Caki2 (cell line): ENCODE data around the gene ADAM10. TPM values are rescaled to one million over a fixed set of nuclear protein-coding genes. Genes with fewer than 3 reads are reported as not detected.
A peak's percentile ranks its signal among the peaks of the same experiment; 100 is the strongest.

ENCODE experiments used
- DNase-seq: peaks from one replicate; pipeline ENCODE4 v3.0.0-alpha.2; 2015; ENCODE audit warnings: low read depth
- in situ Hi-C: cut with HindIII; loops from 2 replicates; pipeline ENCODE4 v1.10.0; 2016; ENCODE audit warnings: low sequenced_read_pairs, low pct_unique_long_range_greater_than_20kb, mixed read lengths
- total RNA-seq: library from RNA; depleted of rRNA; stranded (reverse); fragments of >200 nt; shearing (Covaris generic); gene quantifications from 2 replicates; pipeline ENCODE4 v1.2.3, GENCODE V29; 2014; ENCODE audit warnings: low replicate concordance

ADAM10 gene
- total RNA-seq, 1 experiment from 2014 or later, result 180 TPM

DNA sequence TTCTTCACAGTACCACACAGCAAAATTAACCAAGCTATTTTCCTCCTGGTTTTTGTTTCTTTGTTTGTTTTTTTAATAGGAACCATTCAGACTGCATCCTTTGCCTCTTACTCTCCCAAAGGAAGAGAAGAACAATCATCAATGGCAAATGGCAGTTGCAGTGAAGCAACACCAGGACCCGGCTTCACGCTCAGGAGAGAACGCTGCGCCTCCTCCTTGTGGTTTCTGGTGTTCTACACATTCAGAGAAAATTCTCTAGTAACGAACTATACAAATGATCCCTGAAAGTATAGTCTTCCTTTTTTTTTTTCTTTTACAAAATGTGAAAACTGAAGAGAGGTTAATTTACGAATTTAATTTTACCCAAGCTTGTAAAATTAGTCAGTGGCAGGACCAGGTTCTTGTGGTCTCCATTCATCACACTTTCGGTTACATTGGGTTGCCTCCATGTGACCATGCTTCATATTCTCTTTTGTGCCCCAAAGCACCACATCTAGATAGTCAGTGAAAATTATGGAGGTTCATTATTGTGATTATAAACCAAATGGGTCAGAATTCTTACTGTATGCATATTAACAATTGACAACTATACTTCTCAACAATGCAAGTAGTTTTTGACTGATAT, 11.0 kb upstream of the ADAM10 start:
- in situ Hi-C loops, result no loop called here
- DNase-seq, result no peak

DNA sequence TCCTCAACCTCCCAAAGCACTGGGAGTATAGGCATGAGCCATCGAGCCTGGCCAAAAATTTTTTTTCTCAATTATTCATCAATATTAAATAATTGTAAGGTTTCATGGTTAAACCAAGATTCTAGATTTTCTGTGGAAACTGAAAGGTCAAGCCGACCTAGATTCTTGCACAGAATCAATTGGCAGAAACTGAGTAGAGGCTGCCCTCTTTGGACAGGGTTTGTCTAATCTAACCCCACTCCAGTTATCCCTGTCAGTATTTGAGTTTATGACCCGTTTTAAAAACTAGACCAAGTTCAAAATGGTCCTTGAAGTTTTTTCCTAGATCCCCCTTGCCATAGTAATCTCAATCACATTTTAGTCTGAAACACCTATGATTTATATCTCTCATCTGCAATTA, 8.6 kb upstream of the ADAM10 start:
- in situ Hi-C loops, result no loop called here

DNA sequence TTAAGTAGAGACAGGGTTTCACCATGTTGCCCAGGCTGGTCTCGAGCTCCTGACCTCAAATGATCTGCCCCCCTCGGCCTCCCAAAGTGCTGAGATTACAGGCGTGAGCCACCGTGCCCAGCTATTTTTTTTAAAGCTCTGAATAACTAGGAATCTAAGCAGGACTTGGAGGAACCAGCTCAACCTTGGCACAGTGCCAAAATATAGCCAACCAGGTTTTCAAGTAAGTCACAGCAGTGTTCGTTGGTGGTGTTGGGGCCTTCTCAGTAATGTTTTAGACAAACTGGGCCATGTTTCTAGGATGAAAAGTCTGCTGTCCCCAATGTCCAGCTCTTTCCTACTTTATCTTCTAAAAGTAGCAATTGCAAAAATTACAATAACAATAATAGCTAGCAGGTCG, 6.4 kb upstream of the ADAM10 start:
- in situ Hi-C loops, result no loop called here
- no peak for DNase-seq

More for the DNA sequence above, 8.6 kb upstream of the ADAM10 start:
- no peak for DNase-seq

DNA sequence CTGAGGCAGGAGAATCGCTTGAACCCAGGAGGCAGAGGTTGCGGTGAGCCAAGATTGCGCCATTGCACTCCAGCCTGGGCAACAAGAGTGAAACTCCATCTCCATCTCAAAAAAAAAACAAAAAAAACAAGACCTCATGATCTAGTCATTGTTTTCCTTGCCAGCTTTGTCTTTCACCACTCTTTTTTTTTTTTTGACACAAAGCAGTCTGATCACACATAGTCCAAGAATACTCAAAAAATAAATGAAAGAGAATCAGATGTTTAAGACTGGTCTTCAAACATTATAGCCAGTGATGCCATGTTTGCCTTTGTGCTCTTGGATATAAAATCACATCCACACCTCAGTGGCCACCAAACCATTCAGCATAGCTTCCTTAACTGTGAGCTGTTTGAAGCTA, 5.8 kb upstream of the ADAM10 start:
- in situ Hi-C loops, result no loop called here
- no peak for DNase-seq

DNA sequence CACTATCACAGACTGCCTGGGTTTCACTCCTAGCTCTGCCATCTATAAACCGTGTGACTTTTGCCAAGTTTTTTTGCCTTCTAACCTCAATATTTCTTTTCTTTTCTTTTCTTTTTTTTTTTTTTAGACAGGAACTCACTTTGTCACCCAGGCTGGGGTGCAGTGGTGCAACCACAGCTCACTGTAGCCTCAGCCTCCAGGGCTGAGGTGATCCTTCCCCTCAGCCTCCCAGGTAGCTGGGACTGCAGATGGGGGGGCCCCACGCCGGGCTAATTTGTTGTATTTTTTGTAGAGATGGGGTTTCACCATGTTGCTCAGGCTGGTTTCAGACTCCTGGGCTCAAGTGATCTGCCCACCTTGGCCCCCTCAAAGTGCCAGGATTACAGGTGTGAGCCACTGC, 3.2 kb upstream of the ADAM10 start:
- DNase-seq, result no peak
- in situ Hi-C loops, result no loop called here

DNA sequence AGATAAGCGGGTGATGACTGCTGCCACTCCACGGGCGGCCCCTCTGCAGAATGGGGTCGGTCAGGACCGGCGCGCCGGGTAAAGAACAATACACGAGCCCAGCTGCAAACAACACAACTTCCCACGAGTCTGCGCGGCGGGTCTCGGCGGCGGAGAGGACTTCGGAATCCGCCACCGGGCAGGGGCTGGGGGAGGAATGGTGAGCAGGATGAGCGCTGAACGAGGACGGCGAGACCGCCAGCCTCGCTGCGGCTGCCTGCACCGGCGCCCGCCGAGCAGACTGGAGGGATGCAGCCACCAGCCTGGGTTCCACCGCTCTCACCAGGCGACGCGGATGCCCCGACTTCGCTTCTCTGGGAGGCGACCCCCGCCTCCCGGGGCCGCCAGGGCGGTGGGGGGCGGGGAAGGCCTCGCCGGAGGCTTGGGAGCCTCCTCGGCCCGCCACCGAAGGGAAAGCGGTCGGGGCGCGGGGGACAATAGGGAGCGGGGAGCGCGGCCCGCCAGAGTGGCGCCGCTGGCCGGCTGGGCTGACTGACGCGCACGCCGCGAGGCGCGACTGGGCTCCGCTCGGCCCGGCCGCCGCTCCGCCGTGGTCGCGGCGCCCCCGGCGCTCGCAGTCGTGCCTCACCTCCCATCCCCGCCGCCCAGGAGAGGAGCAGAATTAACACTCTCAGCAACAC, 515 bp downstream of the ADAM10 start:
- in situ Hi-C loops, result no loop called here
- DNase-seq, result peak; percentile 46

DNA sequence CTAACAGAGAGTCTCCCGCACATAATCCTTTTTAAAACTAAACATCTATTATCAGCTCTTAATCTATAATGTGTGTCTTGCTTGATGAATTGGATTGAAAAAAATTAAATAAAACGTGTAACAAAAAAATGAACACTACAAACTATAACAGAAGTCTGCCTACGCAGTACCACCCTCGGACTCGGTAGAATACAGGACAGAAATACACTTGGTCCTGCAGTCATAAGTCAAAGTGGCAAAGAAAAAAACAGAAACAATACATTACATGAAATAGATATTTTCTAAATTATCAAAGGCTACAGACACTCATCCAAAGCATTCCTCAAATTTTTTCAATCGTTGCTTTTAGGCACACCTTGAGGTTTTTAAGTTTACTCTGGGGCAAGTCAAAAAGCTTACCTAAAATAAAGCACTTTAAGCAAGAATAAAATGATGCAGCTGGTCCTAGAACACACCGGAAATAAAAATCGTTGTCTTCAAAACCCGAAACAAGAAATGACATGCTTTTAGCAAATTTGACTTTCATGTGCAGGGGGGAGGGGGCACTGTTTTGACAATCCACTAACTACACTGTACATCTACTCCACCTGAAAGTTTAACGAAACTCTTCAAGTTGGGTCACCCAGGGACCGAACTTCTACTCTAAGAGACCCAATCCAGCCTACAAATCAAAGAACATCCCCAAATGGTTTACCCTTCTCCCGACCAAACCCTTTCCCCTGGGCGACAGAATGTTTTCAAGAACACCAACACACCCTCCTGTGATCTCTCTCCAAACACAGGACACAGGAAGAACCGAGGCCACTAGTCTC, 1.3 kb downstream of the ADAM10 start:
- DNase-seq, result no peak
- in situ Hi-C loops, result no loop called here

DNA sequence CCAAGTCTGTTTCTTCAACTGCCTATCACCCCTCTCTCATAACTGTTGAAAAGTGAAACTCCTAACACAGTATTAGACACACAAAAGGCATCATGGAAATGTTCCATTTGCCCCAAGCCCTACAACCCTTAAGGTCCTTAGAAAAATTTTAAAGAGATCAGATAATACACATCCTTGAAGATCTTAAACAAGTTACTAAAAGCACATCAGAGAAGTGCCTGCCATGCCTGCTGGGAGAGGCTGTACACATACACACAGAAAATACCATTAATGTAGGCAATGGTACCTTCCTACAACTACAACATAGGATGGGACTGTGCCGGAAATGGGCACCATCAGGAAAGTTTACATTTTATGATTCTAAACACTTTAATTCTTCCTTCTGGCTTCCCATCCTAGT, 3.3 kb downstream of the ADAM10 start:
- in situ Hi-C loops, result no loop called here
- DNase-seq, result no peak

DNA sequence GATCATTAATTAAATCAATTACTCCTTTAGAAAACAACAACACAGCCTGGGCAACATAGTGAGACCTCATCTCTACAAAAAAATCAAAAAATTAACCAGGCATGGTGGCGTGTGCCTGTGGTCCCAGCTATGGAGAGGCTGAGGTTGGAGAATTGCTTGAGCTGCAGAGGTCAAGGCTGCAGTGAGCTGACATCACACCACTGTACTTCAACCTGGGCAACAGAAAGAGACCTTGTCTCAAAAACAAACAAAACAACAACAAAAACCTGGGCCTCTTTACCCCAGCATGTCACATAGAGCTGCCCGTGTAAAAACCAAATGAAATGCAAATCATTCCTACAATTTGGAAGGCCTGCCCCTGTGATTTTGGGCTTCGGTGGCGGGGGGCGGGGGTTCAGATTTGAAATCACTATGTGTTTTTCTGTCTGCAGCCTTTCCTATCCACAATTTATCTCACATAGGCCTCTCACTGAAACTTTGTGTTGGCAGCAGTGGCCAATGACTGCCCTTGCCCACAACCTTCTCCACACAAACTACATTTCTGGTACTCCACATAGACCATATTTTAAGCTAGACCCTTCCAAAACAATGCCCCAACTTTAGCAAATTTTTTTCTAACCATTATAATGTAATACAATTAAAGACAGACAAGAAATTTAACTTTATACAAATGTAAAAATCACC, 6.5 kb downstream of the ADAM10 start:
- in situ Hi-C loops, result no loop called here
- DNase-seq, result no peak

DNA sequence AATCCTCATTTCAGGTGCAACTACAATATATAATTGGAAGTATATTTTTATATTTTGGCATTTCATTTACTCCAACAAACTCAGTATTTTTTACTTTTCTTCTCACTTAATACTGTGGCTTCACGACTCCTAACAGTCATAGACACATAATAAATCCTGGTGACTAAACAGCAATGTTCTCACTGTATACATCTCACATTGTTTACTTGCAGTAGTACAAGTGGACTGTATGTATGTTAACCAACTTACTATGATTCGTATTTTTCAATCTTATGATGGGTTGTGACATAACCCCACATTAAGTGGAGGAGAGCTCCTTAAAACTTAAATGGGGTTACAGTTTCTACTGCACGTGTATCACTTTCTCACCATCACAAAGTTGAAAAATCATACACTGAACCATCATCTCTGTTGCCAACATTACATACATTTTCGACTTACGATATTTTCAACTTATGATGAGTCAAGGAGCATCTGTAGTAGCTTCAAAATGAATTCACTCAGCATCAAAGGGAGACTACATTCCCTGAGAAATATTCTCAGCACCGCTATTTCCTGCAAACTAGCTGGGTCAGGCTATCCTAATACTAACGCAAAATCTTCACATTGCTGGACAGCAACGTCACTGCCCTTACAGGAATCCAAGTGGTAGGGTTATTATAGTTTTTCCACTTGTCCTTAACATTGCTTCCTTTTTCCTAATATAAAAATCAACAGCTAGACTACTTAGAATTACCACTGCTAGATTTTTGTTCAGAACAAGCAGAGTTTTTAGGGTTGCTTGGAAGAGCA, 7.3 kb downstream of the ADAM10 start:
- DNase-seq, result no peak
- in situ Hi-C loops, result no loop called here

DNA sequence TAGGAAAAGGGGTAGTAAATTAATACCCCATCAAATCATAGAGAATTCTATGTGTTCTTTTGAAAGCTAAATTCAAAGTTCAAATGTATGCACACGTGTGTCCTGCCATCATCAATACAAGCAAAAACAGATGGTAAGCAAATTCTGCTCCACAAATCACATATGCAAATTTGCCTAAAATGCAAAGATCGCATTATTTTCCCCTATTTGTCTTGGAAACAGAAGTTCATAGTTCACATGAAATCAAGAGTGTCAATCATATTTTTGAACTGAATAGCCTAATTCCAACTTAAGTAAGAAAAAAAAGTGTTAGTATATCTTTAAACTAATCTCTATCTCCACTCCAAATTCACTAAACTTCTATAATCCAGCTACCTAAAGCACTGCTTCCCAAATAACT, 8.5 kb downstream of the ADAM10 start:
- in situ Hi-C loops, result no loop called here
- DNase-seq, result no peak

DNA sequence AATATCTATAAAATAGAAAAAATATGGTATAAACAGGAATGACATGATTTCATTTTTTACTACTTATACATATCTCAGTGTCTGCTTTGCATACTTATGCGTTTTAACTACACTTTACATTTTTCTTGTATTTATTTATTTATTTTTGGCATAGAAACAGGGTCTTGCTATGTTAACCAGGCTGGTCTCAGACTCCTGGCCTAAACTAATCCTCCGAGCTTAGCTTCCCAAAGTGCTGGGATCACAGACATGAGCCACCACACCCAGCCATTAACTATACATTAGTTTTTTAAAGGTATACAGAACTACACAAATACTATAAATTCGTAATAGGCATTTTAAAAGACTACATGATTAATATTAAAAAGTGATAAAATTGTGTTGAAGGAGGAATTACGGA, 9.1 kb downstream of the ADAM10 start:
- in situ Hi-C loops, result no loop called here

DNA sequence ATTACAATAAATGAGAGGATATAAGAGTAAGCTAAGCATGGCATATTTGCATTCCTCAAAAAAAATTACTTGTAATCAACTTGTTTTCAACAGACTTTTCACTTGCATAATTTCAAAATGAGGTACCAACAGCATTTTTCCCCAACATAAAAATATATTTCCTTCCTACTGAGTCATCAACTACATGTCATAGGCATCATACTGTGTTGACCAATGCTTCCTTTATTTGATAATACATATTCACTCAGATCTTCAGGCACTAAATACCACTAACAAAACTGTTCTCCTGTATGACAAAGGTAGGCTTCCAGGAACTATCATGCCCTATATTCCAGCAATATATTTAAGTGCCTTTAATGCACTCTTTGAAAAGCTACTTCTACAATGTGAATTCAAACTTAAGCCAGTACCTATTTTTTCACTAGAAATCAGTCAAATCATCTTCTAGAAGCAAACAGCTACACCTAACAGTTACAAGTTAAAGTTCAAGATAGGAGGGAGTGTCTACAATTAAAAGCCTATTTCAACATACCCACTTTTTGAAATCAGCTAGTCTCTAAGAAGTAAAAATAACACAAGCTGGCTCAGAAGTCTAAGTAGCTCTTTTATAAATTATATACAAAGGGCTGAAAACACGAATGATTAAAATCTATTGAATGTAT, 11.3 kb downstream of the ADAM10 start:
- in situ Hi-C loops, result no loop called here
- DNase-seq, result no peak

More for the DNA sequence above, 9.1 kb downstream of the ADAM10 start:
- DNase-seq, result no peak

DNA sequence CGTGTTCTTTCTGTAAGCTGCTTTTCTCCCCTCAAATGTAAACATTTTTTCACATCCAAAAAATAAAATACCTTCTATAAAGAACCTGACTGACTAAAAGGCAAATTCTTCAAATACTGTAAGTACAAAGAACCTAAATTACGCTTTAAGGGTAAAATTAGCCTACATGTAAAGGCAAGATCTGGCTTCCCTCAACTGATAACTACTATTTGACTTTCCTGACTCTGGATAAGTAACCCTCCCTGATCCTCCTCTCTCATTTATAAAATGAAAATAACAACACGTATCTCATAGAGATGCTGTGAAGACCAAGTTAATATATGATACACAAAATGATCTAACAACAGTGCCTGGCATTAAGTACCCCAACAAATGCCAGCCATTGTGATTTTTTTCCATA, 12.2 kb downstream of the ADAM10 start:
- in situ Hi-C loops, result no loop called here
- DNase-seq, result no peak

DNA sequence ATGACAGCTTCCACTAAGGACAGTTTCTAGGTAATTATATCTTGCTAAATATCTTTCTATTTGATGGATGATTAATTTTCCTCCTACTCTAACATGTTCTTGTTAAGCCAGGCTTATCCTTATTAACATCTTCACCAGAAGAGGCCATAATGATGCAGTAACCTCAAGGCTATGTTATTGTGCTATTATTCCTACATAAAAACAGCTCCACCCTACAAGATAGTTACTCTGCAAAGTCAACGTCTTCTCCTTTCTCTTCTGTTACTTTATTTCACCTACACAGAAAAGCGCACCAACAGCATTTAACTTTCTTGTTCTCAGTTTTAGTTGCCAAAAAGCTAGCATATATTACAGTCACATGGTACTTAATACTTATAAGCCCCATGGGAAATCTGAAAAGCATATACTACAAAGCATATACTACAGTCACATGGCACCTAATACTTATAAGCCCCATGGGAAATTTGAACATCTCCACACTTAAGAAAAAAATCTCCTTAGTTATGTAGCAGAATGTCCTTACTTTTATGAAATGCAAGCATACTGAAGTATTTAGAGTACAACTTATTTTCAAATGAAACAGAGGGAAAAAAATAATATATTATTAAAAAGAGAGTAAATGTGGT, 13.4 kb downstream of the ADAM10 start:
- in situ Hi-C loops, result no loop called here
- DNase-seq, result no peak

DNA sequence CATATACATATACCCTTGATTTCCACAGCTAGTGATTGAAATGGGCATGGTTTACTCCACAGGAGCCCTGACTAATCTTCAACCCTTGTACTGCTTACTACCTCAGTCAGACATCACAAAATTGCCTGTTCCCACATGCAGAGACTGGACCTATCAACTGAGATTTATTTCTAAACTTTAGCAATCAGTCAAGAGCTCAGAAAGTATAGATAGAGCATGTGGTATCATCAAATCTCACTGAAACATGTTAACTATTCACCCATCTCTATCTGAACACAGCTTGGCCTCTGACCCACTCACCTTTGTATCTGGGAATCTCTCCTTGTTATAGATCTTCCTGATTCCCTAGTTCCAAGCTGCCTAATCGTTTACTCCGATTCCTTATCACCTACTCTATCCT, 14.6 kb downstream of the ADAM10 start:
- DNase-seq, result no peak
- in situ Hi-C loops, result no loop called here

DNA sequence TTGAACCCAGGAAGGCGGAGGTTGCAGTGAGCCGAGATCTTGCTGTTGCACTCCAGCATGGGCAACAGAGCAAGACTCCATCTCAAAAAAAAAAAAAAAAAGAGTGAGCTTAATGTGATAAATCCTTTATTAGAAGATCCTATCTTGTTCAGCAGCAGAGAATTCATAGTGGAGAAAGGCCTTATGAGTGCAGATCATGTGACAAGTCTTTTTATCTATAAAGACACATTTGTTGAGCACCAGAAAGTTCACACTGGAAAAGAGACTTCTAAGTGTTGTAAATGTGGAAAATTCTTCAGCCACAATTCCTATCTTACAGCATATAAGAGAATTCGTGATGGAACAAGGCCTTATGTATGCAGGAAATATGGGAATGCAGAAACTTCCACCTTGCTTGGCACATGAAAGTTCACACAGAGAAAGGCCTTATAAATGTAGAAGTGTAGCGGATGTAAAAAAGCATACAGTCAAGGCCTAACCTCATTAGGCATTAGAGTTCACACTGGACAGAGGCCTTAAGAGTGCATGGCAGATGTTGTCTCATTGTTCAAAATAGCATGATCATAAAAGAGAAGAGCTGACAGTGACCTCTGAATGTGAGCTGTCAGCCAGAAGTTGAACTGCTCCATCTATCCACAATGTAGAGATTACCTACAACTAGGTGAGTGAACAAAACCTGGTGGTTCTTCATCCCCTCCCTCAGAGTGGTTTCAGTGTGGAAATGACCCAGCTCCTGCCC, 16.7 kb downstream of the ADAM10 start:
- no peak for DNase-seq
- in situ Hi-C loops, result no loop called here
